ENCODE measurements around the gene DGKB.

The DGKB gene

GRCh38 chr7:14773729-14774271, 128.8 kb downstream of the DGKB start:
- no peaks in the 10 kb centered on the region for H3K27me3 ChIP-seq (replicated peaks; ENCODE audit: control insufficient read depth, insufficient read depth, low read length, poor library complexity, severe bottlenecking)
- no peaks in the 10 kb centered on the region for H3K36me3 ChIP-seq (ENCODE audit: control insufficient read depth, insufficient read depth, low read length)
- H3K9me3 ChIP-seq (ENCODE audit: control insufficient read depth, low read length): no peaks in the 10 kb centered on the region
- DNase-seq: no peak
- no peaks in the 10 kb centered on the region for H3K4me1 ChIP-seq (ENCODE audit: control insufficient read depth, insufficient read depth, low read length, poor library complexity, severe bottlenecking)
- no peak overlapping the region for H3K27ac ChIP-seq (ENCODE audit: insufficient read depth, low read length, poor library complexity, severe bottlenecking)
- H3K4me3 ChIP-seq (ENCODE audit: insufficient read depth, low read depth, low read length, poor library complexity, severe bottlenecking): no peak overlapping the region

- no peaks in the 10 kb centered on the region for H3K9me3 ChIP-seq (ENCODE audit: control insufficient read depth, low read length)
- H3K4me3 ChIP-seq (ENCODE audit: insufficient read depth, low read depth, low read length, poor library complexity, severe bottlenecking): no peak overlapping the region
- no peaks in the 10 kb centered on the region for H3K36me3 ChIP-seq (ENCODE audit: control insufficient read depth, insufficient read depth, low read length)
- H3K27ac ChIP-seq (ENCODE audit: insufficient read depth, low read length, poor library complexity, severe bottlenecking): no peak overlapping the region
- DNase-seq: no peak
- H3K27me3 ChIP-seq (replicated peaks; ENCODE audit: control insufficient read depth, insufficient read depth, low read length, poor library complexity, severe bottlenecking): no peaks in the 10 kb centered on the region
- no peaks in the 10 kb centered on the region for H3K4me1 ChIP-seq (ENCODE audit: control insufficient read depth, insufficient read depth, low read length, poor library complexity, severe bottlenecking)
Measured at GRCh38 chr7:14770614-14771013, 131.9 kb downstream of the DGKB start.

DNA sequence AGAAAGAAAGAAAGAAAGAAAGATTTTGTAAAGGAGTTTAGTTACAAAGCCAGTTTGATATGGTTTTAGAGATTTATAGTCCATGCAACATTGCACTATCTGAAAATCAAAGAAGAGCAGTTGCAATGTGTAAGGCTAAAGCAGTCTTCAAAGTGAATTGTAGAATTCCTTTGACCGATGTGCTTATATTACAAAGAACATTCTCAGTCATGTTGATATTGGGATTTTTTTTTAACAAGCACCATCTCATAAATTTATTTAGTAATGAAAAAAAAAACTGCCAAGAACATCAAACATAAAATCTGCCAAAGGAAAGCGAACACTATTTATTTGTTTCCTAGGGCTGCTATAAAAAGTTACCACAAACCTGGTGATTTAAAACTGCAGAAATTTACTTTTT, 133.3 kb downstream of the DGKB start:
- no peaks in the 10 kb centered on the region for H3K36me3 ChIP-seq (ENCODE audit: control insufficient read depth, insufficient read depth, low read length)
- no peak for DNase-seq
- H3K4me3 ChIP-seq (ENCODE audit: insufficient read depth, low read depth, low read length, poor library complexity, severe bottlenecking): no peak overlapping the region
- no peak overlapping the region for H3K27ac ChIP-seq (ENCODE audit: insufficient read depth, low read length, poor library complexity, severe bottlenecking)
- H3K4me1 ChIP-seq (ENCODE audit: control insufficient read depth, insufficient read depth, low read length, poor library complexity, severe bottlenecking): no peaks in the 10 kb centered on the region
- no peaks in the 10 kb centered on the region for H3K27me3 ChIP-seq (replicated peaks; ENCODE audit: control insufficient read depth, insufficient read depth, low read length, poor library complexity, severe bottlenecking)
- no peaks in the 10 kb centered on the region for H3K9me3 ChIP-seq (ENCODE audit: control insufficient read depth, low read length)

GRCh38 chr7:14767716-14768425, 134.7 kb downstream of the DGKB start:
- Histone ChIP-seq H3K4me3 (ENCODE audit: insufficient read depth, low read depth, low read length, poor library complexity, severe bottlenecking) (no peak overlapping the region), H3K27me3 (replicated peaks; ENCODE audit: control insufficient read depth, insufficient read depth, low read length, poor library complexity, severe bottlenecking) (no peaks in the 10 kb centered on the region), H3K4me1 (ENCODE audit: control insufficient read depth, insufficient read depth, low read length, poor library complexity, severe bottlenecking) (no peaks in the 10 kb centered on the region), H3K9me3 (ENCODE audit: control insufficient read depth, low read length) (no peaks in the 10 kb centered on the region), H3K36me3 (ENCODE audit: control insufficient read depth, insufficient read depth, low read length) (no peaks in the 10 kb centered on the region), H3K27ac (ENCODE audit: insufficient read depth, low read length, poor library complexity, severe bottlenecking) (no peak overlapping the region)
- DNase-seq: no peak

DNA sequence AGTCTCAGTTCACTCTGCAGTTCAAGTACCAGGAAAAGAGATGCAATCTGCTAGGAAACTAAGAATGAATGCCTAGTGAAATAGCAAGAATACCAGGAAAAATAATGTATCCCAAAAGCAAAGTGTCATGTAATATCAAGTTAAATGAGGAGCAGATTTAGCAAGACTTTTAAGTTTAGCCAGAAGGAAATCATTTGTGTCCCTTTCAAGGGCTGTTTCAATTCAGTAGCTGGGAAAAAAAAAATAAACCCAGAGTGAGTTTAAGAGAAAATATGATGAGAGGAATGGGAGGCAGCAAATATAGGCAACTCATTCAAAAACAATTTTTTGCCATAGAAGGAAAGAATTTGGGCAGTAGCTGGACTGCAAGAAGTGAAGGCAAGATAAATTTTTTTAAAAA, 135.8 kb downstream of the DGKB start:
- Histone ChIP-seq H3K9me3 (ENCODE audit: control insufficient read depth, low read length) (no peaks in the 10 kb centered on the region), H3K4me1 (ENCODE audit: control insufficient read depth, insufficient read depth, low read length, poor library complexity, severe bottlenecking) (no peaks in the 10 kb centered on the region), H3K36me3 (ENCODE audit: control insufficient read depth, insufficient read depth, low read length) (no peaks in the 10 kb centered on the region), H3K27ac (ENCODE audit: insufficient read depth, low read length, poor library complexity, severe bottlenecking) (no peak overlapping the region), H3K4me3 (ENCODE audit: insufficient read depth, low read depth, low read length, poor library complexity, severe bottlenecking) (no peak overlapping the region), H3K27me3 (replicated peaks; ENCODE audit: control insufficient read depth, insufficient read depth, low read length, poor library complexity, severe bottlenecking) (no peaks in the 10 kb centered on the region)
- DNase-seq: no peak

GRCh38 chr7:14765731-14766130, 136.8 kb downstream of the DGKB start:
- Histone ChIP-seq H3K27ac (ENCODE audit: insufficient read depth, low read length, poor library complexity, severe bottlenecking) (no peak overlapping the region), H3K36me3 (ENCODE audit: control insufficient read depth, insufficient read depth, low read length) (no peaks in the 10 kb centered on the region), H3K4me1 (ENCODE audit: control insufficient read depth, insufficient read depth, low read length, poor library complexity, severe bottlenecking) (no peaks in the 10 kb centered on the region), H3K4me3 (ENCODE audit: insufficient read depth, low read depth, low read length, poor library complexity, severe bottlenecking) (no peak overlapping the region), H3K27me3 (replicated peaks; ENCODE audit: control insufficient read depth, insufficient read depth, low read length, poor library complexity, severe bottlenecking) (no peaks in the 10 kb centered on the region), H3K9me3 (ENCODE audit: control insufficient read depth, low read length) (no peaks in the 10 kb centered on the region)
- DNase-seq: no peak

GRCh38 chr7:14762561-14762960, 140.0 kb downstream of the DGKB start:
- H3K9me3 ChIP-seq (ENCODE audit: control insufficient read depth, low read length): no peaks in the 10 kb centered on the region
- no peak for DNase-seq
- no peak overlapping the region for H3K27ac ChIP-seq (ENCODE audit: insufficient read depth, low read length, poor library complexity, severe bottlenecking)
- H3K4me1 ChIP-seq (ENCODE audit: control insufficient read depth, insufficient read depth, low read length, poor library complexity, severe bottlenecking): no peaks in the 10 kb centered on the region
- no peaks in the 10 kb centered on the region for H3K36me3 ChIP-seq (ENCODE audit: control insufficient read depth, insufficient read depth, low read length)
- no peak overlapping the region for H3K4me3 ChIP-seq (ENCODE audit: insufficient read depth, low read depth, low read length, poor library complexity, severe bottlenecking)
- no peaks in the 10 kb centered on the region for H3K27me3 ChIP-seq (replicated peaks; ENCODE audit: control insufficient read depth, insufficient read depth, low read length, poor library complexity, severe bottlenecking)

DNA sequence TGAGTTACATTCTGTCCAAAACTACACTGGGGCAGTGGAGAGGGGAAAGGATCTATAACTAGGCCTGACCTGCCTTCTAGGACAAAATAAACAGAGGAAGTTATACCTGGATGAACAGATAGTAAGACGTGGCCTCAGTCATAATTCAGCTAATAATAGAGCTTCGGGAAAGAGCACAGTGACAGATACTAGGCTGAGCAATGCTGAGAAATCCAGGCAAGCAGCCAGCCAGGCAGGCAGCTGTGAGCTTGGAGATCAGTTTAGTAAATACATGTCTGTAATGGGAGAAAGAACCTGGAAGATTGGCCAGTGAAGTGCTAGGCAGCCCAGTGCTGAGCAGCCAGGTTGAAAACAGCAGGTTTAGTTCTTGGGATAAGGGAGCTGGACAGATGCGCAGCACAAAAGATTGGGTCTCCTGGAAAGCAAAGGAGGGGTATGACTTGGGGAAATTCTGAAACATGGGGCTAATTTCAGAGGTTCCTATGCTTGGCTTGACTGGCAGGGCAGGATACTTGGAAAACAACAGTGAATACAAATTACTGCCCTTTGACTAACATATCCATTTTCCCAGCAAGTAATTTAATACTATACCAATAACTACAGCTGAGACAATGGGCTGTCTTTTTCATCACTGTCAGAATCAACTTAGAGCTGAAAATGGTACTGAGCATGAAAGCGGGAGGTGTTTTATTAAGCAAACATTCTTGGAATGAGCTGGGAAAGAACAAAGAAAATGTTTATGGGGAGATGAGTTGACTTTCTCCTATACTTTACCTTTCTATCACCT, 140.8 kb downstream of the DGKB start:
- no peaks in the 10 kb centered on the region for H3K9me3 ChIP-seq (ENCODE audit: control insufficient read depth, low read length)
- H3K27me3 ChIP-seq (replicated peaks; ENCODE audit: control insufficient read depth, insufficient read depth, low read length, poor library complexity, severe bottlenecking): no peaks in the 10 kb centered on the region
- no peaks in the 10 kb centered on the region for H3K36me3 ChIP-seq (ENCODE audit: control insufficient read depth, insufficient read depth, low read length)
- no peak overlapping the region for H3K27ac ChIP-seq (ENCODE audit: insufficient read depth, low read length, poor library complexity, severe bottlenecking)
- H3K4me1 ChIP-seq (ENCODE audit: control insufficient read depth, insufficient read depth, low read length, poor library complexity, severe bottlenecking): no peaks in the 10 kb centered on the region
- H3K4me3 ChIP-seq (ENCODE audit: insufficient read depth, low read depth, low read length, poor library complexity, severe bottlenecking): no peak overlapping the region
- no peak for DNase-seq

DNA sequence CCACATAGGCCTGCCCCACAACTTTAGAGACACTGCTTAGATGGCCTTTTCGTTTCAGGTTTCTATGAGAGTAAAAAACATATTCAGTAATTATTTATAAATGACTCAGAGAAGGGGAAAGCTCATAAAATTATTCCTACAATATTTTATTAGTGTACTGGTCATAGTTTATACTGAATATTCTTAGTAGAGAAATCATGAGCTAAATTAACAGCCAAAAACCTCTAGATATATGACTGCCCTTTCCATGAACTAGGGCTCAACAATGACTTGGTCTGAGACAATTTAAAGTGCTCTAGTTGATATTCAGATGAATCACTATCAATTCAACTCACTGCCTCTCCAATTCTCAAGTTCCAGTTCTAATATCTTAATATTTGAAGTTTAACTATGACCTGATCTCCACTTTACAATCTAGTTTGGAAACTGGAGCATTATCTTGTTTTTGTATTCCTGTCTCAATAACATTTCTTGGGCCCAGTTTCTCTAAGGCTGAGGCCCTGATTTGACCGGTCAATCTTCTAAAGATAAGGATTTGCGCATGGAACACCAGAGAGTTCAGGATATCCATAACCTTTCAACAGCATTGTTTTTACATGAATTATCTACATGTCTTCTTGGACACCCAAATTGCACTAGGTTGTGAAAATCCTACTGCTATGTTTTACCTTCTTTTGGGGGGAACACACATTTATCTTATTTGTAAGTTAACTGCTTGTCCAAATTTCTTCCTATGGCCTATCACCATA, 141.6 kb downstream of the DGKB start:
- no peak for DNase-seq
- H3K36me3 ChIP-seq (ENCODE audit: control insufficient read depth, insufficient read depth, low read length): no peaks in the 10 kb centered on the region
- H3K9me3 ChIP-seq (ENCODE audit: control insufficient read depth, low read length): no peaks in the 10 kb centered on the region
- H3K27me3 ChIP-seq (replicated peaks; ENCODE audit: control insufficient read depth, insufficient read depth, low read length, poor library complexity, severe bottlenecking): no peaks in the 10 kb centered on the region
- no peaks in the 10 kb centered on the region for H3K4me1 ChIP-seq (ENCODE audit: control insufficient read depth, insufficient read depth, low read length, poor library complexity, severe bottlenecking)
- no peak overlapping the region for H3K4me3 ChIP-seq (ENCODE audit: insufficient read depth, low read depth, low read length, poor library complexity, severe bottlenecking)
- H3K27ac ChIP-seq (ENCODE audit: insufficient read depth, low read length, poor library complexity, severe bottlenecking): no peak overlapping the region

DNA sequence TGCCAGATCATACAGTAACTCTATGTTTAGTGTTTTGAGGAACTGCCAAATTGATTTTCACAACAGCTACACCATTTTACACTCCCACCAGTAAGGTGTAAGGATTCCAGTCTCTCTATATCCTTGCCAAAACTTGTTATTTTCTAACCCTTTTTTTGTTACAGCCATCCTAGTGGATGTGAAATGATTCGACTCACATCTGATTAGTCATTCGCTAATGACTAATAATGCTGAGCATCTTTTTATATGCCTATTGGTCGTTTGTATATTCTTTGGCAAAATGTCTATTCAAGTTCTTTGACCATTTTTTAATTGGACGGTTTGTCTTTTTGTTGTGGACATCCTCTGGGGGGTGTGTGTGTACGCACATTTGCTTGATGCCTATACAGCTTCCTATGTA, 142.8 kb downstream of the DGKB start:
- H3K27ac ChIP-seq (ENCODE audit: insufficient read depth, low read length, poor library complexity, severe bottlenecking): no peak overlapping the region
- no peak for DNase-seq
- H3K4me3 ChIP-seq (ENCODE audit: insufficient read depth, low read depth, low read length, poor library complexity, severe bottlenecking): no peak overlapping the region
- H3K9me3 ChIP-seq (ENCODE audit: control insufficient read depth, low read length): no peaks in the 10 kb centered on the region
- H3K27me3 ChIP-seq (replicated peaks; ENCODE audit: control insufficient read depth, insufficient read depth, low read length, poor library complexity, severe bottlenecking): no peaks in the 10 kb centered on the region
- H3K4me1 ChIP-seq (ENCODE audit: control insufficient read depth, insufficient read depth, low read length, poor library complexity, severe bottlenecking): no peaks in the 10 kb centered on the region
- no peaks in the 10 kb centered on the region for H3K36me3 ChIP-seq (ENCODE audit: control insufficient read depth, insufficient read depth, low read length)

Measured in effector memory CD4-positive, alpha-beta T cell (primary cell).